ENCODE results near the gene DDX1.

The DDX1 gene

DNA sequence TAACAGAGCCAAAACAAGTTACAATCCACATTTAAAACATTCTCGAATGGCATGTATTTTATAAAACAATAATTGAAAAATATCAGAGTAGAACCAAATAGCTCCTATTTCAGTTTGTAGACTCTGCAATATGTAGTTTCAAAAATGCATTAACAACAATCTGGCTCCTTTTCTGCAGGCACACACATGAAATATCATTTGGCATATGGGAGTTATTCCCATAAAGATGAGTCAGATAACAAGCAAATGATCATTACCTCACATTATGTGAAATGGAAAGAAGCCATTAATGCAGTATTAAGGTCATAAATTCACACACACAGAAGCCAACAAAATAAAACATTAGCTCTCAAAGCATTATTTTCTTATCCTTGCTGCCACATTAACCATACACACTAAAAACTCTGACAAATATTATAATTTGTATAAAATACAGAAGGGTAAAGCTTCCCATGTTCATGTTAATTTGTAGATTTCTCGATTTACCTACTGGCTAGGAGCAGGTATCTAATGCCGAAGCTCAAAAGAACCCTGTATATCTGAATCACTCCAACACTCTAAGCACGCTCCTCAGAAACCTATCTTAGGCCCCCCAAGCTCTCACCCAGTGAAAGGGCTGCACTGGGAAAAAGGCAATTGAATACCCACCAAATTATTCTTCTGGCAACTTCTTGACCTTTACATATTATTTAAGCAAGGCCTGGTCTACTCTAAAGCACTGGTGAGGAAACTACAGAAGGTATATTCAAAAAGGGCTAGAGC lies 44.4 kb upstream of the DDX1 start:
- Histone ChIP-seq H3K27ac (no peak overlapping the region), H3K36me3 (peaks cover 4% of the 10 kb centered on the region)

GRCh38 chr2:15548974-15549373 lies 42.7 kb upstream of the DDX1 start:
- Histone ChIP-seq H3K4me3 (ENCODE audit: low read depth, low read length) (no peak overlapping the region), H3K9me3 (ENCODE audit: severe bottlenecking) (no peaks in the 10 kb centered on the region), H3K27ac (no peak overlapping the region), H3K36me3 (peaks cover 8% of the 10 kb centered on the region), H3K27me3 (ENCODE audit: insufficient read depth, low read depth, severe bottlenecking) (no peaks in the 10 kb centered on the region)
- TF ChIP-seq, protein P1, sequence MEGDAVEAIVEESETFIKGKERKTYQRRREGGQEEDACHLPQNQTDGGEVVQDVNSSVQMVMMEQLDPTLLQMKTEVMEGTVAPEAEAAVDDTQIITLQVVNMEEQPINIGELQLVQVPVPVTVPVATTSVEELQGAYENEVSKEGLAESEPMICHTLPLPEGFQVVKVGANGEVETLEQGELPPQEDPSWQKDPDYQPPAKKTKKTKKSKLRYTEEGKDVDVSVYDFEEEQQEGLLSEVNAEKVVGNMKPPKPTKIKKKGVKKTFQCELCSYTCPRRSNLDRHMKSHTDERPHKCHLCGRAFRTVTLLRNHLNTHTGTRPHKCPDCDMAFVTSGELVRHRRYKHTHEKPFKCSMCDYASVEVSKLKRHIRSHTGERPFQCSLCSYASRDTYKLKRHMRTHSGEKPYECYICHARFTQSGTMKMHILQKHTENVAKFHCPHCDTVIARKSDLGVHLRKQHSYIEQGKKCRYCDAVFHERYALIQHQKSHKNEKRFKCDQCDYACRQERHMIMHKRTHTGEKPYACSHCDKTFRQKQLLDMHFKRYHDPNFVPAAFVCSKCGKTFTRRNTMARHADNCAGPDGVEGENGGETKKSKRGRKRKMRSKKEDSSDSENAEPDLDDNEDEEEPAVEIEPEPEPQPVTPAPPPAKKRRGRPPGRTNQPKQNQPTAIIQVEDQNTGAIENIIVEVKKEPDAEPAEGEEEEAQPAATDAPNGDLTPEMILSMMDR (IDR thresholded peaks at IDR 0.05; ENCODE audit: low read depth, low read length), result no peak
- DNase-seq, result no peak

More for the DNA sequence above, 44.4 kb upstream of the DDX1 start:
- Histone ChIP-seq H3K4me3 (ENCODE audit: low read depth, low read length) (no peak overlapping the region), H3K27me3 (ENCODE audit: insufficient read depth, low read depth, severe bottlenecking) (no peaks in the 10 kb centered on the region), H3K9me3 (ENCODE audit: severe bottlenecking) (no peaks in the 10 kb centered on the region)
- DNase-seq, result no peak
- TF ChIP-seq, protein P1 (IDR thresholded peaks at IDR 0.05; ENCODE audit: low read depth, low read length), result no peak

DNA sequence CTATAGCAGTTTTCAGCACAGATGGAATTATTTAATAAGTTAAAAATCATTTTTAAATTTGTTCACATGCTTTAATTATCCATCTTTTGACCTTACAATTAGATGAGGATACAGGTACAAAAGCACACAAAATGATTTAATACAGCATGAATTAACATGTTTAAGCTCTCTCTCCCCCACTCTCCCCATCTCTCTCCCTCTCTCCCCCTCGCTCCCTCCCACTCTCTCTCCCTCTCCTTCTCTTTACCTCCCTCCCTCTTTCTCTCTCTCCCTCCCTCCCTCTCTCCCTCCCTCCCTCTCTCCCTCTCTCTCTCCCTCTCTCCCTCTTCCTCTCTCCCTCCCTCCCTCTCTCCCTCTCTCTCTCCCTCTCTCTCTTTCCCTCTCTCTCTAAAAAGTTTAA lies 38.1 kb upstream of the DDX1 start:
- Histone ChIP-seq H3K9me3 (ENCODE audit: severe bottlenecking) (no peaks in the 10 kb centered on the region), H3K36me3 (peaks cover 8% of the 10 kb centered on the region), H3K27me3 (ENCODE audit: insufficient read depth, low read depth, severe bottlenecking) (no peaks in the 10 kb centered on the region), H3K4me3 (ENCODE audit: low read depth, low read length) (no peak overlapping the region), H3K27ac (no peak overlapping the region)
- TF ChIP-seq, protein P1 (IDR thresholded peaks at IDR 0.05; ENCODE audit: low read depth, low read length), result no peak
- DNase-seq, result no peak

- Histone ChIP-seq H3K27ac (no peak overlapping the region), H3K4me3 (ENCODE audit: low read depth, low read length) (no peak overlapping the region), H3K9me3 (ENCODE audit: severe bottlenecking) (no peaks in the 10 kb centered on the region), H3K36me3 (peaks cover 8% of the 10 kb centered on the region), H3K27me3 (ENCODE audit: insufficient read depth, low read depth, severe bottlenecking) (no peaks in the 10 kb centered on the region)
- TF ChIP-seq, protein P1 (IDR thresholded peaks at IDR 0.05; ENCODE audit: low read depth, low read length), result no peak
- no peak for DNase-seq
These were observed 37.7 kb upstream of the DDX1 start for GRCh38 chr2:15553951-15554350.

DNA sequence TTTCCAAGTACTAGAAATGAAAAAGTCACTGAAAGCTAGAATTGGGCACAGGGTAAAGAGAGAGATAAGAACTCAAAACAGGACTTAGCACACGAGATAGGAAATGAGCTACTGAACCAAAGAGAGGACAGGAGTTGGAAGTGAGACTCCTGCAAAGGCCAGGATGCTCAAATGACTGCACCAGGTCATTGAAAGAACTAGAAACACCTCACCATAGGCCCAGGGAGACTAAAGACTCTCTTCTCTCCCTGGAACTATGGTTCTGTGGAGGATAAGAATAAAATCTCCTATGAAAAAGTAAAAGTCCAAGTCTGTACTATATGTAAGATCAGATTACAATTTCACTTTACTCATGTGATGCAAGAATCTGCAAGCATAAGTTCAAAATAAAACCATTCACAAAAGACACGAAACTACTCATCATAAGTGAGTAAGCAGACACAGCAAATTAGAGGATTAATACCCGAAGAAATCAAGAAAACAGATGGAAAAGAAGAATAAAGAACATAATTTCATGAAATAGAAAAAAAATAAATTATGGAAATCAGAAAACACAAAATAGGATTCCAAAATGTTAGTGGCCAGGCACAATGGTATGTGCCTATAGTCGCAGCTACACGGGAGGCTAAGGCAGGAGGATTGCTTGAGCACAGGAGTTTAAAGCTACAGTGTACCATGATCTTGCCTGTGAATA lies 37.0 kb upstream of the DDX1 start:
- Histone ChIP-seq H3K4me3 (ENCODE audit: low read depth, low read length) (no peak overlapping the region), H3K9me3 (ENCODE audit: severe bottlenecking) (no peaks in the 10 kb centered on the region), H3K27ac (no peak overlapping the region), H3K36me3 (peaks cover 4% of the 10 kb centered on the region), H3K27me3 (ENCODE audit: insufficient read depth, low read depth, severe bottlenecking) (no peaks in the 10 kb centered on the region)
- DNase-seq, result no peak
- TF ChIP-seq, protein P1 (IDR thresholded peaks at IDR 0.05; ENCODE audit: low read depth, low read length), result no peak
